Activated CD8-positive, alpha-beta memory T cell treated with anti-CD3 and anti-CD28 coated beads for 24 hours (primary cell): ENCODE measurements around the gene TMEM126A.
A peak's percentile ranks its signal among the peaks of the same experiment; 100 is the strongest.
"Not testable (repeated sequence)": the region's sequence is repeated elsewhere in the genome, so short reads cannot be mapped to it uniquely, and the experiment has no call there.

ENCODE experiments used
- DNase-seq: peaks from one replicate; pipeline ENCODE4 v3.0.0-alpha.2; 2020

TMEM126A gene

DNA sequence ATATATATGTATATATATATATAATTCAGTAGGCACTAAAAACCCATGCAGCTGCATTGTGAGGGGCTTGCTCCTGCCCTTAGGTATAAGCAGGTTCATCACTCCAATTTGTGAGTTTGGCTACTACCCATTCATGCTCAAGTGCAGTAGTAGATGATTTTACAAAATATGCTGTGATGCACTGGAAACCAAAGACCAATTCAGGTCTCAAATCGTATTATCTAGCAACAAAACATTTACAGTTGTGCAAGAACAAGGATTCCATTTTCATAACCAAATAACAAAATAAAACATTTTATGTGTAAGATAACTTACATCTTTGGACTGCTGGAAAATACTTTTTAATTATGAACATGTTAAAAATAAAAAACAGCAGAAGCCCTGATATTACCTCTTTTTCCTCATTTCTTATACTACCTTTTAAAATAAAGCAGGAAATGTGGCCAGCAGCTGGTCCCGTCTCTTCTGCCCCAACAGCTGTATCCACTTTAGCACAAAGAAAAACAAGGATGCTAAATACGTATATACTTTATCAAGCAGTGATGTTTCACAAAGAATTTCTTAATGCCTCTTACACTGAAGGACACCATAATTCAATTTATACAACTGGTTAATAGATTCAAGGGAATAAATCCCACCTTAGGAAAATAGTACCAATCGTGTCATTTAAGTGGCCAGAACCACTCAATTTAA lies 14.4 kb downstream of the TMEM126A start:
- DNase-seq: no peak

DNA sequence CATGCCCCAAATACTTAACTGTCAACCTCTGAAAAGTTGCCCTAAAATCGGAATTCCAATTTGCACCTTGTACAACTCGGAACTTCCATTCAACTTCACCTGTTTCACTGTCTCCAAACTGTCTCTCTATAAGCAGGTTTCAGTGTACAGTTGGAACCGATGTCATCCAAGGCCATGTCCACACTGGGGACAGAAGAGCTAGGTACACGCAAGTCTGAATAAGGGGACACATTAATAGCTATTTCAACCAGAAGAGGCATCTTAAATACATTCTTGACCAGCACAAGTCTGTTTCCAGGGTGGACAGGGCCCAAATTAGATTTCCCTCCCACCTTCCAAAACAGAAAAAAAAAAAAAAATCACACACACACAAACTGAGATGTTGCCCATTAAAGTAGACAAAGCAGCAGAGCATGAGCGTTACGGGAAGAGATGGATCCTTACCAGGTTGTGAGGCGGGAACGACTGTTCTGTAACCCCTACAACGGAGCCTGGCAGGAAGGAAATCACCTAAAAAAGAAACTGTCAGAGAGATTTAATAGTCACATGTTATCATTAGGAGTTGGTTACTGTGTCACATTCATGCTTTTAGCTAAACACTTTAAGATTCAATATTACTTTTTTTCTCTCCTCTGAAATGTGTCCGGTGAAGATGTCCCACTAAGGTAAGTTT lies 15.4 kb downstream of the TMEM126A start:
- no peak for DNase-seq

DNA sequence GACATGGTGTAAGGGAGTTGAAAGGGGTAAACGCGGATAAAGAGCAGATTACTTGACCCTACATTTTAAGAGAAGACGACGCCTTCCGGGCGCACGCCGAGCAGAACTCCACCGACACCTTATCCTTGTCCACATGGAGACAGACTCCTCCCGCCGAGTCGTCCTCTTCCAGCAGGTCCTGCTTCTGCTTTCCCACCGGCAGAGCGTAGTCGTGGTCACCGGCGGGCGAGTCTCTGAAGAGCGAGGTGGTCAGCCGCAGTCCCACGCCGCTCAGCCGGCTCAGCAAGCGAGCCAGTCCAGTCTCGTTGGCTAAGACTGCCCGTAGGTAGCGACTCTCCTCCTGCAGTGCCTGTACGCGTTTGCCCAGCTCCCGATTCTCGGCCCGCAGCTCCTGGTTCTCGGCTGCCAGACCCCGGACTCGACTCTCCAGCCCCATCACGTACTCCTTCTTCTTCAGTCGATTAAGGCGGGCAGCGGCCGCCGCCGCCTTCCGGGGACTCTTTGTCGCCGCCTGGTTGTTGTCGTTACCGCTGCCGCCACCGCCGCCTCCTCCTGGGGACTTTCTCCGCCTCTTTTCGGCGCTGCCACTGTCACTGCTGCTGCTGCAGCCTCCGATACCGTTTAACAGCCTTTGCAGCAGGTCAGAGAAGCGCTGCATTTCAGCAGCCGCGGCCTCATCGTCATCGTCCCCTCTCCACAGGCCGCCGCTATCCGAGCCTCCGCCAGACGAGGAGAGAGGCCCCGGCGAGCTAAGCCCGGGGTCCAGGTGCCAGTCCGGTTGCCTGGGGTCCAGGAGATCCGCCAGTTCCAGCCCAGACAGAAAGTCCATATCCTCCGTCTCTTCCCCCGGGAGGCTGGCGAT lies 16.2 kb downstream of the TMEM126A start:
- peak; percentile 91 for DNase-seq

DNA sequence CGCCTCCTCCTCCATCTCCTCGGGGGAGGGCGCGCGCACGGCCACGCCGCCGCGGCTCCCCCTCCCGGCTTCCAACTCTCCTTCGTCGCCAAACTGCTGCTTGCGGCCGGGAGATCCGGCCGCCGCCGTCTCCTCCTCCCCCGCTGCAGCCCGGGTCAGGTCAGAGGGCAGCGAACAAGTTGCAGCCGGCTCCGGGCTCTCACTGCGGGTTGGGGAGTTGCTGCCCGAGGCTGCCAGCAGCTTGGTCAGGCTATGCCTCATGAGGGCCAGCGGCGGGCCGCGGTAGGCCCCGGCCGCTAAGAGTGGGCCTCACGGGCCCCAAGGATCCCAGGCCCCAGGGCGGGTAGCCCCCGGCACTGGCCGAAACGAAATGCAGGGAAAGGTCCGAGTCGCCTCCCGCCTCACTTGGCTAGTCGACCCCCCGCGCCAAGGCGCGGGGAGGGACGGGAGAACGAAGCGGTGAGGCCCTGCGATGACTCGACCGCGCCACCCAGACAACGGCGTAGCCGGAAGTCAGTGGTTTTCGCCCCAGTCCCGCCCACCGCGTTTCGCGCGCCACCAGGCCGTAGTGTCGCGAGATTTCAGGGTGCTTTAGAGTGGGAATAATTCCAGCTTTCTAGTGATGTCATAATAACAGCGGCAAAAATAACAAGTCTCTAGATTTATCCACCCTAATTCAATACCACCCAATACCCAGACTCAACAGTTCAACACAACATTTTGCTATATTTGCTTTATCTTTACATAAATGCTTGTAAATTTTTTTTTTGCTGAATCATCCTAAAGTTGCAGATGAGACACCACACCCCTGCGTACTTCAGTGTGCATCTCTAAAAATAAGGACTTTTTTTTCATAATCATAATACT lies 17.1 kb downstream of the TMEM126A start, which contains the start of gene CREBZF:
CREBZF (minus strand) TSS at position 515 of the 867 bp plus-strand sequence; CDS start at position 261, 254 bp downstream.
- DNase-seq: peak; percentile 98

DNA sequence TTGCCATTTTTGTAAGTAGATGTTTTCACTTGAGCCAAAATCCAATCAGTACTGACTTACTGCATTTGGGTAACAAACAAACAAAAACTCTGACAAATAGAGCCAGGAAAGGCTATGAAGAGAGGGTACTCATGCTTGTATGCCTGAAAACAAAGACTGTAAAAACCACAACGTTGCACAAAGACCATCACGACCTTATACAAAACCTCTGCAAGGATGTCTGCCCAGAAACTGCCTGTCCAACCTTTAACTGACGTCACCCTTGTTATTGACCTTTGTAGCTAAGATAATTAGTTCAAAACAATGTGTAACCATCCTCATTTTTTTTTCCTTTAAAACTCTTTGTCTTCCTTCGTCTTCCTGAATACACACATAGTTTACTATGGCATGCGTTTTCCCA lies 18.0 kb downstream of the TMEM126A start:
- DNase-seq: no peak

DNA sequence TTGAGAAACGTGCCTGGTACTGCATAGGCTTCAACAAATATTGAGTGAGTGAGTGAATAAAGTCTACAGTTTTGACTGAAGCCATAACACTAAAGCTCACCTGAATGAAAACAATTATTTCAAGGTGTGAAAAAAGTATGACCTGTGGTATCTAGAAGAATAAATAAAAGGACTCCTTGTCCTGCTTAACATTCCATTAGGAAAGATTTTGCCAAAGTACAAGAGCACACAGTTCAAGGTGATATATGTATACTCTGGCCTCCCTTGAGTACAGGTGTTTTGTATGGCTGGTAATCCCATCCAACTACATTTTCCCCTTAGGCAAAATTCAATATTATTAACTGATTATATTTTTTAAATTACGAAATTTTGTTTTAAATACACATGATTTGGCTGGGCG lies 18.9 kb downstream of the TMEM126A start:
- no peak for DNase-seq

DNA sequence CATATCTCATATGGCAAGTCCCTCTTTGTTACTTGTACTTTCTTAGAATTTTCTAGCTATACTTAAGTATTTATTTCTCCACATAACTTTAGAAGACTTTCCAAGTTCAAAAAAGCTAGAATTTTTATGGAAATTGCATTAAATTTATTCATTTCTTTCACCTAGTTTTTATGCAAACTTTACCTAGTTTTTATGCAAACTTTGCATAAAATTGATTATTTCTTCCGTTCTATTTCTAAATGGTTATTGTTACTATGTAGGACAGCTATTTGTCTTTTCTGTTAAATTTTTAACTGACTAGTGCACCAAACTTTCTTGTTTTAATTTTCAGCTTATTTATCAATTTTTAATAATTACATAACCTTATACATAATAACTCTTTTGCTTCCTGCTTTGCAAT lies 20.4 kb downstream of the TMEM126A start:
- no peak for DNase-seq

DNA sequence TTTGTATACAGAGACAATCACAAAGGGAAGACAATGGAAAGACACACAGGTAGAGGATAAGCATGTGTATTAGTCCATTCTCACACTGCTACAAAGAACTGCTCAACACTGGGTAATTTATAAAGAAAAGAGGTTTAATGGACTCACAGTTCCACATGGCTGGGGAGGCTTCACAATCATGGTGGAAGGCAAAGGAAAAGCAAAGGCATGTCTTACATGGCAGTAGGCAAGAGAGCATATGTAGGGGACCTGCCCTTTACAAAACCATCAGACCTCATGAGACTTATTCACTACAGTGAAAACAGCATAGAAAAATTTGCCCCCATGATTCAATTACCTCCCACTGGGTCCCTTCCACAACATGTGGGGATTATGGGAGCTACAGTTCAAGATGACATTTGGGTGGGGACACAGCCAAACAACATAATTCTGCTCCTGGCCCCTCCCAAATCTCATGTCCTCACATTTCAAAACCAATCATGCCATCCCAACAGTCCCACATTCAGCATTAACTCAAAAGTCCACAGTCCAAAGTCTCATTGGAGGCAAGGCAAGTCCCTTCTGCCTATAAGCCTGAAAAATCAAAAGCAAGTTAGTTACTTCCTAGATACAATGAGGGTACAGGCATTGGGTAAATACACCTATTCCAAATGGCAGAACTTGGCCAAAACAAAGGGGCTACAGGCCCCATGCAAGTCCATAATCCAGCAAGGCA lies 23.3 kb downstream of the TMEM126A start:
- not testable (repeated sequence) for DNase-seq

DNA sequence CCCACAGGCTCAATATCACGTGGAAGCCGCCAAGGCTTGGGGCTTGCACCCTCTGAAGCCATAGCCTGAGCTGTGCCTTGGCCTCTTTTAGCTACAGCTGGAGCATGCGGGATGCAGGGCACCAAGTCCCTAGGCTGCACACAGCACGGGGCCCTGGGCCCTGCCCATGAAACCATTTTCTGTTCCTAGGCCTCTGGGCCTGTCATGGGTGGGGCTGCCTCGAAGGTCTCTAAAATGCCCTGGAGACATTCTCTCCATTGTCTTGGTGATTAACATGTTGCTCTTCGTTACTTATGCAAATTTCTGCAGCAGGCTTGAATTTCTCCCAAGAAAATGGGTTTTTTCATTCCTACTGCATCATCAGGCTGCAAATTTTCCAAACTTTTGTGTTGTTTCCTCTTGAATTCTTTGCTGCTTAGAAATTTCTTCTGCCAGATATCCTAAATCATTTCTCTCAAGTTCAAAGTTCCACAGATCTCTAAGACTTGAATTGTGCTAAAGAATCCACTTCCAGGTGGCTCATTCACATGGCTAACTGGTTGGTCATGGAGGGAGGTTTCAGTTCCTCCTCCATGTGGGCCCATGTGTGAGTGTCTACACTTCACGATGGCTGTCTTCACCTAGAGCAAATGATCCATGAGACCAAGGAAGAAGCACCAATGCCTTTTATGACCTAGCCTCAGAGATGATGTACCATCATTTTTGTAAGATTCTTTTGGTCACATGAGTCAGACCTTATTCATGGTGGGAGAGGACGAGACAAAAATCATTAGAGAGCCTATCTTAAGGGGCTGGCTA lies 24.5 kb downstream of the TMEM126A start:
- DNase-seq: no peak

DNA sequence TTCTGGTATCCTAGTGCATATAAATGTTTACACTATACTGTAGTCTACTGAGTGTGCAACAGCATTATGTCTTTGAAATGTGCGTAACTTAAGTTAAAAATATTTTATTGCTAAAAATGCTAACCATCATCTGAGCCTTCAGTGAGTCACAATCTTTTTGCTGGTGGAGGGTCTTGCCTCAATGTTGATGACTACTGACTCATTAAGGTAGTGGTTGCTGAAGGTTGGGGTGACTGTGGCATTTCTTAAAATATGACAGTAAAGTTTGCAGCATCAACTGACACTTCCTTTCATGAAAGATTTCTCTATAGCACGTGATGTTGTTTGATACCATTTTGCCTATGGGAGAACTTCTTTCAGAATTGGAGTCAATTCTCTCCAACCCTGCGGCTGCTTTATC lies 25.6 kb downstream of the TMEM126A start:
- DNase-seq: no peak

DNA sequence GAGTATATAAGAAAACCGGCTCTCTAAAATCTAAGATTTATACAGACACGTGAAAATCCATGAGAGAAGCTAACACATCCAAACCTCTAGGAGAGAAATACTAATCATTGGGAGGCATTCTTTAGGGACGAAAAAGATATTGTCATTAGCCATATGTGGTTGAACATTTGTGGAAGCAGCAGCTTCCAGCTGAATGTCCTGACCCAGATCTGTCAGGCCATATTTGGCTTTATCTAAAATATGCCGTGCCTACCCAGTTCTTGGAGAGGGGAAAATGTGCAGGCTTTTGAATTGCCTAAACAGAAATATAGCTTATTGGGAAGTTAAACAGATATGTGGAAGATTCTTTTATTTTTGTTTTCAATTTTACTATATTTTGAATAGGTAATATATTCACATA lies 31.8 kb downstream of the TMEM126A start:
- no peak for DNase-seq

DNA sequence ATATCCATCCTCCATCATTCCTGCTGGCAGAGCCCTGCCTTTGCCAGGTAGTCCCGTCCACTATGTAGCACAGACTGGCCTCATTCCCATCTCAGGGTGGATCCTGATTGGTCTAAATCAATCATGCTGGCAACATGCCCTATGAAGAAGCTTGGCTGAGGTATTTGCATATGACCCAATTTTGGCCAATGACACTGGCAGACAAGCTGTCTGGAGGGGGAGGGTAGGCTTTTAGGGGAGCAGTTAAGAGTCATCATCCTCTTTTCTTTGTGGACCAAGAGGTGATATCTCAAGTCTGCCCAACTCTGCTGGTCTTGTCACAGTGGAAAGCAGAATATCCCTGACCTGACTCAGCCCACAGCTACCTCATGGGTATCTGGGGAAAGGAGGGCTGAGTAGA lies 33.1 kb downstream of the TMEM126A start:
- no peak for DNase-seq

DNA sequence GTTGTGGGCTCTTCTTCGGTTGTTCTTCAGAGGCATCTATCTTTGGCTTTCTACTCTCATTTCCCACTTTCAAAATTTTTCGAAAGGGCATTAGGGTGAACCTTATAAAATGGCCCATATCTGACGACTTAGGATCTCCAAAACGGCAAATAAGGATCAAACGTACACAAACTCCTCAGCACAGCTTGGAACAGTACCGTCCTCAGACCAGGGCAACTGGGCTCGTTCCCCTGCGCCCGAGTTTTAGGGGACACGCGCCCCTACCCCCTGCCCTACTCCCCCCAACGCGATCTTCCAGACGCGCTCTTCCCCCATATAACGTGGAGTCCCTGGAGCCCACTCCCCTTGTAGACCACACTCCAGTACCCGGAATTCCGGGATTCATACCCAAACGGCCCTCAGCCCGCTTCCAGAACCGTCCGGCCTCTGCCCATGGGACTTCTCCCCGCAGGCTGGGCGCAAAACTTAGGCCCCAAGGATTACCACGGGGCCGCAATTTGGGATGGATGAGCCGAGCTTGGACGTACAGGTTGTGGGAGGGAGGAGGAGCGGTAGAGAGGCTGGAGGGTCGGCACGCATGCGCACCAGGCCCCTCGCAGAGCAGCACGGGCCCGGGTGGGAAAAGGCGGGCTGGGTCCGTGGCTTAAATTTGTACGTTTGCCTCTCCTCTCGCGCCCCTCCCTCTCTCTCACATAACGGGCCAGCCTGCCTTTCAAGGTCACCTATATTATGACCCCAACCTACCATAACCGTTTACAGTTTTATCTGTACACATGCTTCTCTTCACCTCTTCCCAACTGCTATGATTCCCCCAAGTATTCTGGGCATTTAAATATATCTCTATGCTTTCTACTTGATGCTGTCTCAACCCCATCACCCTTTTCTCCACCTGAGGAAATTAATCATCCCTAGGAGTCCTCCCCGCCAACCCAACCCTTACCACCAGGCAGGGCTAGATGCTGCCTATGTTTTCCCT lies 34.9 kb downstream of the TMEM126A start:
- DNase-seq: peak; percentile 89

DNA sequence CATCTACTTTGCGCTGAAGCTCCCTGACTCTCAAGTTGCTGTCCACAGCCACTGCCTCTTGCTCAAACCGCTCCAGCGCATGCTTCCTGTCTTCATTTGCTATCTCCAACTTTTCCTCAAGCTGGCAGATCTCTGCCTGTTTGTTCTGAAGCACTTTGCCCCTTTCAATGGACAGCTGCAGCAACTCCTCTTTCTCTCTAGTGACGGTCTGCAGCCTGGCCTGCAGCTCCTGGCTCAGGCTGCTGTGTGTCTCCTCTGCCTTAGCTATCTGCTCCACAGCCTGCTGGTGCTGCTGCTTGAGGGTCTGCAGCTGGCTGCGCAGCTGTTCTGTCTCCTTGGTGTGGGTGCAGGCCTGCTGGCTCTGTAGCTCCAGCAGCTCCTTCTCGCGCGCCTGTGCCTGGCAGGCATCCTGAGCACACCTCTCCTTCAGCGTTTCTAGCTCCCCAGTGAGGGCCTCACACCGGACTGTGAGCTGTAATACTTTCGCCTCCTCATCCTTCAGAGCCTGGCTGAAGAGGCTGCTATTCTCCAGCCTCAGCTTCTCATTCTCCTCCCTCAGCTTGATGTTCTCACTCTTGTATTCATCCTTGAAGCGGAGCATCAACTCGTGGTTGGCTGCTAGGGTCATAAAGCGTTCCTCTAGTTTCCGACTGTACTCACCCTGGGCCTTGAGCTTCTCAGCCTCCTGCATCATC lies 37.5 kb downstream of the TMEM126A start:
- no peak for DNase-seq

DNA sequence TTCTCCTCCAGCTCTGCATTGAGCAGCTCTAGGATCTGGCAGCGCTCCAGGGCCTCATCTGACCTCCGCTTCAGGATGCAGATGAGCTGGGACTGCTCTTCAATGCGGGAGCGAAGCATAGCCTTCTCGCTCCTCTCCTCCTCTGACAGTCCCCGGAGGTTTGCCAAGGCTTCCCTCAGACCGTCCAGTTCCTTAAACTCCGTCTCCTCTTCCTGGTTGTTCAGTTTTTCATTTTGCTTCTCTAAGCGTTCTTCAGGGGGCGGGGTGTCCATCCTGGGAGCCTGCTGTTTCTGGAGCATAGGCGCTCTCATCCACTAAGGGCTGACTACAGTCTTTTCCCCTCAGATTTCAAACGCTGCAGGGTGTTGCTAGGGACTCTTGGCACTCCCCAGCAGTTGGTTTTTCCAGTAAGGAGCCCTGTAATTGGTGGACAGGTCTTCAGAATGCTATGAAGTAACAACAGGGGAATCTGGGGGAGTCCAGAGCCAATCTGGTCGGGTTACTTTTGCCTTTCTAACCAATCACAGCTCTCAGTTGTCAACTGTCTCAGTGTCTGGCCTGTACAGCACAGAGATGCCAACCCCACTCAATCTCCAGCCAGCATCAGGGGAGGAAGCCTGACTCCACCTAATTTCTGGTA lies 38.2 kb downstream of the TMEM126A start, which contains the start of gene CCDC89:
CCDC89 (minus strand) TSS at position 376 of the 640 bp plus-strand sequence; CDS start at position 311, 65 bp downstream.
- DNase-seq: no peak

DNA sequence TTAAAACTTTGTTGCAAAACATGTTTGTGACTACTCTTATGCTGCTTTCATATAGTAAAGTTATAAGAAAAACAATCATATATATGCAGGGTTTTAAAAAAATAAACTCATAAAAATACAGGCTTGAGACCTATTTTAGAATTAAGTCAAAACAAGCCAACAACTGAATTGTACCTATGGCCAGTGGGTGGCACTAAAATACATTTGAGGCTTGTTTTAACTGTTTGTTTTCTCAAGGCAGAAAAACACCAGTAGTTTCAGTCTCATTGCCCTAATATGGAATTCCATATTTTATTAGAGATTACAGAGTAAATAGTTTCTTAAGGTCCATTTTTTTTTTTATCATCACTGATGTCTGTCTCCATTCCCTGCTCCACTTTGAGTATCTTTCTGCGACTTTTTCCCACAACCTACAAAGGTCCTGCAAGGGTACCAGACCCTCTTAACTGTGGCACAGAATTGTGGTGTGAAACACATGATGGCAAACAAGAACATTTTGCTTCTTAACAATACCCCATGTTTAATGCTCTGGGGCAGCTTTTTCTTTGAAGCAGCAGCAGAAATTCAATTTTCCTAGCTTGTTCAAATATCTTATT lies 46.7 kb downstream of the TMEM126A start:
- no peak for DNase-seq

DNA sequence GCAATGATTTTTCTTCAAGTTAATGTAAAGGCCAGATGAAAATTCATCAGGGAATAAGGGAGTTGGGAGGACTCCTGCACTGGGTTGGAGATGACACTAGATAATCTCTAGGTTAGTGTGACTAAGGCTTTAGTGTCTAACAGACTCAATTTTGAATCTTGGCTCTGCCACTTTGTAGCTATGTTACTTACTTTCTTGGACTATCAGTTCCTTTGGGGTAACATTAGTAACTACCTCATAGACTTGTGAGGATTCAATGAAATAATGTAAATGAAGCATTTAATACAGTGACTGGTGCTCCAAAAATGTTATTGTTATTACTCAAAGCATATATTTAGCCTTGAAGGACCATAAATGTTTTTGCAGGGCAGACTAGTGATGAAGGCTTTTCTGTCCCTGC lies 47.8 kb downstream of the TMEM126A start:
- DNase-seq: no peak

DNA sequence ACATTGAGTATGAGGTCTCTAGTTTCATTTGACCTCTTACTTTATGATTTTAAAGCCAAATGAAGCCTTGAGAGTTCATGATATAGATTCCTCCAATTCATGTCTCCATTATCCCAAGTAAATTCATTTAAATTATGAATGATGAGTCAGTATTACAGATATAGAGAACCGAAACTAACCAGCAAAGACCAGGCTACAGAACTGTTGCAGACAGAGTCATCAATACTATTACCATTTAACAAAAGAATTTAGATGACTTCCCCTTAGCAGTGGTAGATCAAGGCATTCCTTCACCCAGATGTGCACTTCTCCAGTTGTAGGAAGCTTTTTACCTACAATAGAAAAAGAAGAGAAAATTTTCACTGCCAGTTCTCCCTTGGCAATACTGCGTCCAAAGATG lies 50.0 kb downstream of the TMEM126A start:
- no peak for DNase-seq
